GM19463 (cell line): ENCODE data around the gene FLOT1.

ENCODE experiments used
- ATAC-seq: cut with Tn5 transposase; IDR thresholded peaks from one replicate; pipeline ENCODE4 v1.9.1; 2021; ENCODE audit warnings: mild to moderate bottlenecking, moderate library complexity; ENCODE audit not compliant: unreplicated experiment

Gene FLOT1

DNA sequence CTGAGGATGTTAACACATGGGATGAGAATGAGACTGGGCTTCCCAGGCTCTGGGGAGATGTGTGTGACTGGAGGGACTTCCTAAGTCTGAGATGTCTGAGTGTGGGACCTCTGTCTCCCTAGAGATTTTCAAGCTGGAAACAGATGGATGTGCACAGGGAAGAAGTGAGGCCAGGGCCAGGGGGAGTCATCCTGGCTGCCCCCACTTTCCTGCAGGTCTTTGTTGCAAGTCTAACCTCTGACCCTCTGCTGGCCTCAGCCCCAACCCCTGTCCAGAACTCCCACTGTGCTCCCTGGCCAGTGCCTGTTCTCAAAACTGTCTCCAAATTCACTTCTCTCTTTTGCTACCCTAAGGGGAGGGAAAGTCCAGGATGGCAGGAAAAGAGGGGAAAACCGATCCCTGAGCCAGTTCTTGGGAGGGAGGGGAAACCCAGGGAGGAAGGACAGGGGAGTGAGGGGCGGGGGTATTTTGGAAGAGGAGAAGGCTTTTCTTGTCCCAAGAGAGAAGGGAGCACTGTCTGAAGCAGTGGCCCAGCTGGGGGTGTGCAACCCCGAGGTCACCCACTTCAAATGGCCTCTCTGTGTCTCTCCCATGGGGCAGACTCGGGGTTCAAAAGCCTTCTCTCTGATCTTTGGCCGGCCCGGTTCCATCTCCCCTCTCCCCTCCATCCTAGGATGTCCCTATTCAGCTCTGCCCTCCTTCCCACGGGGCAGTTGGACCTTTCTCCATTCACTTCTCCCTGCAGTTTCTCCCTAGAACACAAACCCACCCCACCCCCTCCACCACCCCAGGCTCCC is 59.1 kb downstream of the FLOT1 start:
- ATAC-seq = no peak

DNA sequence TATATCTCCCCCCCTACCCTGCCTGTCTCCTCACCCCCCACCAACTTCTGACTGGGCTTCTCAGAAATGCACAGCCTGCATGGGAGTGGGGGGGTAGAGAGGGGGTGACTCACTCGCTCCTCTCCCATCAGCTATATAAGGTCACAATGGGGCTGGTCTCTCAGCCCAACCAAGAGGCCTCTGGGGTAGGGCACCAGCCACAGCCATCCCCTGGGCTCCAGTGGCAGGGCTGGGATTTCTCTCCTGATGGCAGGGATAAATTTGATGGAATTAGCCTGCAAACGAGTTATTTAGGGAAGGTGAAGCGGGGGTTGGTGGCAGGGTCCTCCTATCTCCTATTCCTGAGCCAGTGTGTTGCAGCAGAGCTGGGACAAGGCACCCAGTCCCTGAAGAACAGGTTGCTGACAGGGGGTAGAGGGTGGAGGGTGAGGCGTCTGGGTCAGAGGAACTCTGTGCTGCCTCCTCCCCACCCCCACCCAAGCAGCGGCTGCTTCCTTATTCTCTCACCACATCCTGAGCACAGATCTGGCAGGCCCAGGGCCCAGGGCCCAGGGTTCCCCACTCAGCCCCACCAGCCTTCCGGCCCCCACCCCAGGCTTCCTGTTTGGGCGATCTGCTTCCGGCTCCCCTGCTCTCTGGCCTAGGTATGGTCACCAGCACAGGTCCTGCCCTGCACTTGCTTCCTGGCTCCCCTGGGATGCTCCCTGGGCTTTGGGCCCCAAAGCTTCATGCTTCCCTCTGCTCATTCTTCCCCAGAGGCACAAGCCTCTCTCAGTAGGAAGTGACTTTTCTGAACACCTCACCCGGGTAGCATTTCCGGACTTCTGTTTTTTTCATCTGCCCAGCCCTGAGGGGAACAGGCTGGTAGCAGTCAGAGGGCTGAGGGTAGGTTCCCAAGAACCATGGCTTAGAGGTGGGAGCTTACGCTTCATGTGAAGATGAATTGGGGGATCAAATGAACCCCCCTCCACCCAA is 60.1 kb downstream of the FLOT1 start:
- ATAC-seq = peak; percentile 36

DNA sequence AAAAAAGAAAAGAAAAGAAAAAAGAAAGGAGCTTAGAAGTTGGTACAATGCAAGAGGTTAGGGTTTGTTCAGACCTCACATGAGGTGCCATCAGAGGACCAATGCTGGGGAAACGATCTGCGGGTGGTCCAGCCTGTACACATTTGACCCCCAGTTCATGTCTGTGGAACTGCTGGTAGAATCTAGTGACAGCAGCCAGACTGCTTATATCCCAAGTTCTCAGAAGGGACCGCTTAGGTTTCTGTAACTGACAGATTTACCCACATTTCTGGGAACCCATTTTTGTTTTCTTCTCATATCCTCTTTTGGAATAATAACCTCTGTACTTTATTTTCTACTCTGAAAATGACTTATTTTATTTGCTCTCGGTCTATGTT is 60.7 kb downstream of the FLOT1 start:
- ATAC-seq = no peak

DNA sequence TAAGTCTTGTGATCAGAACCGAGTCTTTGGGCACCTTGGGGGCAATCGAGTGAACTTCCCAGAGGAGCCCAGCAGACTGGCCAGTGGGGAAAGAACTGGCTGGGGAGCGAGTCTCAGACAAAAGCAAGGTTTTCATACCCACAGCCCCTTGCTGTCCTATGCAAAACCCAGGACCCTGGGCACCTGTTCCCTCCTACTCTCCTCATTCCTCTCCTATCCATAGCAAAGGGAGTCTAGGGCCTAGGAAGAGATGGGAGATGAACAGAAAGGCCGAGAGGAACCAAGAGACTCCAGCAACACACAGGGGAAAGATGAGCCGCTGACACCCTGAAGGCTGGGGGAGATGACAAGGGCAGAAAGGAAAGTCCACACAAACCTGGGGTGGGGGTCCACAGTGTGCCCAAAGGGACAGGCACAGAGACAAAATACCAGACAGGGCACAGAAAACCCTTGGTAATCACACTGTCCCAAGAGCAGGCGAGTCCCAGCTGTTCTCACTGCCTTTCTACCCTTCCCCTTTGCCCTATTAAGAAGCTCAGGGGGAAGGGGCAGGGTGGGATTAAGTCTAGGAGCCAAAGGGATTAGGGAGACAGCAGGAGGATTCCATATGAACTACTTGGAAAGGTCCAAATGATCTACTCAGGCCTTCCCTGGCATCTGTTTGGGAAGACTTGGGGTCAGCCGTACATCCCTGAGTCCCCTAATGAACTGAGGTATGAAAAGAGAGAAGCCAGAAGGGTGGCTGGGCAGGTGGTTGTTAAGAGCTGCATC is 62.5 kb downstream of the FLOT1 start:
- no peak for ATAC-seq

DNA sequence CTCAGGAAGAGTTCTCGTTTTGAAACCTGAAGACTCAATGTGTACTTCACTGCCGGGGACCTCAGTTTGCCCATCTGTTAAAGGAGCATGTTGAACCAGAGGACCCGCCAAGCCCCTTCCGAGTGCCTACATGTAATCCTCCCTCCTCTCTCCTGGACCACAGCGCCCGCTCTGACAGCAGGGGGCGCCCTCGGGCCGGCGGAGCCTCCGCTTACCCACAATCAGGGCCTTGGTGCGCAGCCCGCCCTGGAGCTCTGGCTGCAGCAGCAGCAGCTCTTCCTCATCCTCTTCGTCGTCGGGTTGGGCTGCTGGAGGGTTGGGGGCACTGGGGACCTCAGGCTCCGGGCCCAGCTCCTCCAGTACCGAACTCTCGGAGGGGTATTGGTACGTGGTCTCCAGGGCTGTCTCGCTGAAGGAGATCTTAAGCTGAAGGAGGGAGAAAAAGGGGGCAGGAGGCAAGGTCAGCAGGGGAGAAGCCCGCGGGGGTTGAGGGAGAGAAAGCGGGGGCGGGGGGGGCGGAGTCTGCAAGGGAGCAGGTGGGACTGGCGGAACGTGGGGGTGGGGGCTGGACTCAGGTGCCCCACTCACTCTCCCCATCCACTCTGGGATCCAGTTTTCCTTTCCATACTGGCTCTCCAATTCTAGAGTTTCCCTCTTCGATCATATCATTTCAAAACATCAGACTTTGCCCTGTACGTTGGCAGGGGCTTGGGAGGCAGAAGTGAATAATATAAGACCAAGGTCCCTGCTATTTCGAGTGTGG is 63.3 kb downstream of the FLOT1 start:
- peak; percentile 45 for ATAC-seq
